GM18519 (cell line): ENCODE results near the gene CRB3.

ENCODE experiments used
- ATAC-seq: cut with Tn5 transposase; IDR thresholded peaks from one replicate; pipeline ENCODE4 v1.9.1; 2021; ENCODE audit warnings: mild to moderate bottlenecking, moderate library complexity; ENCODE audit not compliant: unreplicated experiment, low FRiP score

CRB3 gene

GRCh38 chr19:6465006-6465405, 935 bp downstream of the CRB3 start:
- ATAC-seq = no peak

DNA sequence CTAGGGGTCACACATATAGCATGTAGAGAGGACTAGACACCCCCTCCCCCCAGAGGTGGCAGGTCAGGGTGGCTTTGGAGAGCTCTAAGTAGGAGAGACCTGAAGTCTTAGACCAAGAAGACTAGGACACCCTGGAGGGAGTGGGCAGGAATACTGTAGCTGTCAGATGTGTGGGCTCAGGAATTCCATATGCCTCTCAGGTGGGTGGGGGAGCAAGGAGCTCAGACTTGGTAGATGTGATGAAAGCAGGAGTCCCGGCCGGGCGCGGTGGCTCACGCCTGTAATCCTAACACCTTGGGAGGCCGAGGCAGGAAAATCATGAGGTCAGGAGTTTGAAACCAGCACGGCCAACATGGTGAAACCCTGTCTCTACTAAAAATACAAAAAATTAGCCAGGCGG, 1.6 kb downstream of the CRB3 start:
- no peak for ATAC-seq

DNA sequence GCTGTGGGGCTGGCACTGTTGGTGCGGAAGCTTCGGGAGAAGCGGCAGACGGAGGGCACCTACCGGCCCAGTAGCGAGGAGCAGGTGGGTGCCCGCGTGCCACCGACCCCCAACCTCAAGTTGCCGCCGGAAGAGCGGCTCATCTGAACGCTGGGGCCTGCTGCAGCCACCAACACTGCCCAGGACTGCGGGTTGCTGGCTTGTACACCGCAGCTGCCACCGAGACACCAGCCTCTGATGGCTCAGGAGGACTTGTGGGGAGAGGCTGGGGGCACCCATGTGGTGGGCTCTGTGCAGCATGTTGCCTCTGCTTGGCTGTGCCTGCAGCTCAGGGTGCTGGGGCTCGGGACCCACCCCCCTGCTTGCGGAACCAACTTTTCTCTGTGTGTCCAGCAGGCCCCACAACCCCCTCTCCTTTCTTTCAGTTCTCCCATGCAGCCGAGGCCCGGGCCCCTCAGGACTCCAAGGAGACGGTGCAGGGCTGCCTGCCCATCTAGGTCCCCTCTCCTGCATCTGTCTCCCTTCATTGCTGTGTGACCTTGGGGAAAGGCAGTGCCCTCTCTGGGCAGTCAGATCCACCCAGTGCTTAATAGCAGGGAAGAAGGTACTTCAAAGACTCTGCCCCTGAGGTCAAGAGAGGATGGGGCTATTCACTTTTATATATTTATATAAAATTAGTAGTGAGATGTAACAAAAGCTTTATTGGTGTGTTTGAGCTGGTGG, 2.6 kb downstream of the CRB3 start:
- ATAC-seq = no peak

- ATAC-seq = no peak
Measured at GRCh38 chr19:6467384-6467783, 3.3 kb downstream of the CRB3 start.

GRCh38 chr19:6470173-6470572, 6.1 kb downstream of the CRB3 start:
- ATAC-seq = no peak

- ATAC-seq = no peak
Measured at GRCh38 chr19:6471076-6471475, 7.0 kb downstream of the CRB3 start.

GRCh38 chr19:6472713-6473112, 8.6 kb downstream of the CRB3 start:
- ATAC-seq = no peak

GRCh38 chr19:6473647-6474046, 9.6 kb downstream of the CRB3 start:
- no peak for ATAC-seq

- no peak for ATAC-seq
Measured at GRCh38 chr19:6475321-6476108, 11.4 kb downstream of the CRB3 start.

- no peak for ATAC-seq
Measured at GRCh38 chr19:6476155-6476895, 12.3 kb downstream of the CRB3 start.

DNA sequence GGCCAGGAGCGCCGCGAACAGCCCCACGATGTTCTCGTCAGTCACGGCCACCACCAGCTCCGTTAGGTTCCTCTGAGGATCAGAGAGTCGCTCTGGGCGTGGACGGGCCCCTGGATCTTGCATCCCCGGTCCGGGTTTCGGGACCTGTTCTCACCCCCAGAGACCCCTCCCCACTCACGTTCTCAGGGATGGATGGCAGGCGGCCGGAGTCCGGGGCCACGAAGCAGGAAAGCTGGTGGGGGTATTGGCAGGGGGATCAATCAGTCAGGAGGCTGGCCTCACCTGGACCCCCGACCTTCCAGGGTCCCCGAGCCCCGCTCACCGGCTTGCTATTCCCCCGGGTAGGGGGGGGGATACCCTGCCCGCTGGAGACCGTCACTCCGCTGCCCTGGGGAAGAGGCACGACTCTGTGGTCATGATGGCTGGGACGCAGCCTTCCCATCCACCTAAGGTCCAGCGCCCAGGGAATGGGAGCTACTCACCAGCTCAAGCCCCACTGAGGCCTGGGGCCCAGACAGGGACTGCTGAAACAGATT, 12.9 kb downstream of the CRB3 start:
- ATAC-seq = no peak

DNA sequence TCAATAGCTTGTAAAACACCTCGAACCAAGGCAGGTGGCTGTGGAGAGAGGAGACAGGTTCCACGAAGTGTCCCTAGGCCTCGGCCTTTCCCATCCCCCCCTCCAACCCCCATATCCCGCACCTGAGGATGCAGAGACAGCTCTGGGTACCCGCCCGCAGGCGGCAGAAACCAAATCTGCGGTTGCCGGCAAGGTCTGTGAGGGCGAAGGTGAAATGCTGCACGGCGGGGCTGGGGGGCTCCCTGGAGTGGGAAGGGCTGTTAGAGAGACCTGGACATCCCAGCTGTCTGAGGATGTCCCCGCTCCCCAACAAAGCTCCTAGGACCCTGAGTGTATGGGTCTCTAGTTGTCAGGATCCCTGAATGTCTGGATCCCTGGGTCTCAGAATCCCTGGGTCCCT, 14.7 kb downstream of the CRB3 start:
- ATAC-seq = no peak

DNA sequence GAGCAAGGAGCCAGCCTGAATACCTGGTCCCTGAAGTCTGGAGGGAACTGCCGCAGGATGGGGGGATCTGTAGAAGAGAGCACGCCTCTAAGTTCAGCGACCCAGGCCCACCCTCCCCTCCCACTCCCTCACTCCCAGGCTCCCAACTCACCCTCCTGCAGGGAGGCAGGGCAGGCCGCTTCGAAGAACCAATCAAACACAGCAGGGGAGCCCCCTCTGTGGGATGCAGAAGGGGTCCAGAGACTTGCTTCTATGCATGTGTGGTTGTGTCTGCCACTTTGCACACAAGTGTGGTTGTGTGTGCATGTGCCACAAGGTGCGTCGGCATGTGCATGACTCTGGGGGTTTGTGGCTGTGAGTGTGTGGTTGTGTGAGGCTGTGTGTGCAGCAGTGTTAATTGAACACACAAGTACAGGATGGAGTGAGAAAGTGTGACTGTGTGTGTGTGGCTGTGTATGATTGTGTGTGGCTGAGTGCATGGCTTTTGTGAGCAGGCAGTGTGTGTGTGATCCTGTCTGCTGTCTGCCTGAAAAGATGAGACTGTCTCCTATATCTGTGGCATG, 15.8 kb downstream of the CRB3 start:
- ATAC-seq = no peak

DNA sequence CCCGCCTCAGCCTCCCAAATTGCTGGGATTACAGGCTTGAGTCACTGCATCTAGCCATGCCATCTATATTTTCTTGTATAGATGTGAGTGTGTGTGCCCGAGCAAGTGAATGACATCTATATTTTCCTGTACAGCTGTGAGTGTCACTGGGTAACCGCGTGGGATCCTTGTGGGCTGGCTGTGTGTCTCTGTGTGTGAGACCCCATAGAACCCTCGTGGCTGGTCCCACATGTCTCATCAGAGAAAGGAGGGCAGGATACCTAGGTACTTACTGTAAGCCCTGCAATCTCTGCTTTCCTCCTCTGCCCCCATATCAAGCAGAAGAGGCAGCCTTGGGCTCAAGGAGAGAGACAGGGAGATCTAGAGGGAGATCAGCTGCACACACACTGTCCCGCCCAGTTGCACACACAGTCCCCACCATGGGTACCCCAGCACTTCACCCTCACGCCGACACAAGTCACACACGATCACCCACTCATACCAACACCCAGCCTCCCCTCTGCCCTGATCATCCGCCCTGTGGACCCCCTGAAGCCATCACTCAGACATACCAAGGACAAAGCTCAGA, 16.9 kb downstream of the CRB3 start:
- ATAC-seq = no peak

DNA sequence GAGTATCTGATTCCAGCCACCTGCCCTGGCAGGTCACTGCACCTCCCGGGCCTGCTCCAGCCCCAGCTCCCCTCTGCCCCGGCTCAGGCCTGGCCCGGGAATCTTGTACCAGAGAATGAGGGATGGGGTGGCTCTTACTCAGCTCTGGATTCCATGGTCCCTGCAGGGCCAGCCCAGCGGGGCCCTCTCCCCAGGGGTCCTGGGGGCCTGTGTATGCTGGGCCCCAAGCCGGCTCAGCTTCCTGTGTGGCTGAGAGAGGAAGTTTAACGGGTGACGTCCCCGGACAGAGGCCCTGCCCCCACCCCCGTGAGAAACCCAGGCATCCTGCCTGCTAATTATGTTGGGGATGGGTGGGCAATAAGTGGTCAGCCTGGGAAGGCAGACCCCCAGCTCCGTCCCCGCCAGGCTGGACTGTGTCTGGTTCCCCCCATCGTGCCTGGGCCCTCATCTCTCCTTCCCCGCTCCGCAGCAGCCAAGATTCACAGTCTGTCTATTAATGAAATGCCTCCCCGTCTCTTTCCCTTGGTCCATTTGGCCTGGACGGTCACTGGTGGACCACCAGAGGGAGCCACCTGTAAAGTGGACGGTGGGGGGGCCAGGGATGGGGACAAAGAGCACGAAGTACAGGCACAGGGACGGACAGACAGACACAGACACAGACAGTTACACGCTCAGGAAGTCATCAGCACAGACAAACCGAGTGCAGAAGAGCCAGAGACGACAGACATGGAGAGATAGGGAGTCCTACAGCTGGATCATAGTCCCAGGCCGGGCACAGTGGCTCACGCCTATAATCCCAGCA, 17.7 kb downstream of the CRB3 start, which contains the start of gene DENND1C:
TSS of gene DENND1C (minus strand) at position 247 of the 802 bp plus-strand sequence. CDS start at position 155, 92 bp downstream.
- ATAC-seq = no peak

DNA sequence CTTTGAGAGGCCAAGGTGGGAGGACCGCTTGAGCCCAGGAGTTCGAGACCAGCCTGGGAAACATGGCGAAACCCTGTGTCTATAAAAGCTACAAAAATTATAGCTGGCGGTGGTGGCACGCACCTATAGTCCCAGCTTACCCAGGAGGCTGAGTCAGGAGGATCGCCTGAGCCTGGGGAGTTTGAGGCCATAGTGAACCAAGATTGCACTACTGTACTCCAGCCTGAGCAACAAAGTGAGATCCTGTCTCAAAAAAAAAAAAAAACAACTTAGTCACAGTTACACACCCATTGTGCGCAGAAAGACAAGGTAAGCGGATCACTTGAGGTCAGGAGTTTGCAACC, 18.2 kb downstream of the CRB3 start:
- ATAC-seq = no peak

DNA sequence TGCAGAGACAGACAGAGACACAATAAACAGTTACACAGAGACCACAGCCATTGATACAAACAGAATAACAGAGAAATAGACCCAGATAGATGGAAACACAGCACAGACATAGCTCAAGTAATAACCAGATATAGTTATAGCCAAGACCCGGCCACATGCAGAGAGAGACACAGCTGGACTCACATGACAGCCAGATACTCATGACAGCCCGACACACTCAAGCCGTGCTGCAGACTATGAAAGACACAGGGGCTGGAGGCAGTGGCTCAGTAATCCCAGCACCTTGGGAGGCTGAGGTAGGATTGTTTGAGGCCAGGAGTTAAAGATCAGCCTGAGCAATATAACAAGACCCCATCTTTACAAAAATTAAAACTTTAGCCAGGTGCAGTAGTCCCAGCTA, 19.2 kb downstream of the CRB3 start:
- no peak for ATAC-seq

GRCh38 chr19:6484230-6484629, 20.2 kb downstream of the CRB3 start:
- no peak for ATAC-seq

- no peak for ATAC-seq
Measured at GRCh38 chr19:6484831-6485230, 20.8 kb downstream of the CRB3 start.
